ENCODE results near the gene EIF1.
"Not testable (repeated sequence)": the region's sequence is repeated elsewhere in the genome, so short reads cannot be mapped to it uniquely, and the experiment has no call there.

The EIF1 gene

GRCh38 chr17:41675157-41676057, 13.3 kb upstream of the EIF1 start:
- not testable (repeated sequence) for DNase-seq (ENCODE audit: insufficient read length, low spot score); FAIRE-seq

- DNase-seq (ENCODE audit: insufficient read length, low spot score) (no peak), FAIRE-seq (no peak)
Measured at GRCh38 chr17:41676058-41676419, 12.6 kb upstream of the EIF1 start.

DNA sequence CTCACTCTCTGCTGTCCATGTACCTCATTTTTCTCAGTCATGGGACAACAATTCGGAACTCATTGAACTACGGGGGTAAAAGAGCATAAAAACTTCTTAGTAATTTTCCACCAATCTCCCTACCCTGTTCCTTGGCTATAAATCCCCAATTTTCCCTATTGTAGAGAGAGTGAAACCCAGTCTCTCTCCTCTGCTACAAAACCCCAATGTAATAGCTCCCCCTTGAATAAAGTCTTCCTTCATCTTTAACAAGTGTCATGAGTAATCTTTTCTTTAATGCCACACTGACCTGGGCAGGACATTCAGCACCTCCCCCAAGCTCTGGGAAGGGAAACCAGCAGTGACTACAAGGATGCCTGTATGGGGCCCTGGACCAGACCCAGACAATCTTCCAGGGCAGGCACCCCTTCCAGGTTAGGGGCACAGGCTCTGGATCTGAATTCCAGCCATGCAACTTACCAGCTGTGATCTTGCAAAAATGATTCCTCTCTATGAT, 10.2 kb upstream of the EIF1 start:
- DNase-seq (ENCODE audit: insufficient read length, low spot score) (no peak), FAIRE-seq (no peak)

DNA sequence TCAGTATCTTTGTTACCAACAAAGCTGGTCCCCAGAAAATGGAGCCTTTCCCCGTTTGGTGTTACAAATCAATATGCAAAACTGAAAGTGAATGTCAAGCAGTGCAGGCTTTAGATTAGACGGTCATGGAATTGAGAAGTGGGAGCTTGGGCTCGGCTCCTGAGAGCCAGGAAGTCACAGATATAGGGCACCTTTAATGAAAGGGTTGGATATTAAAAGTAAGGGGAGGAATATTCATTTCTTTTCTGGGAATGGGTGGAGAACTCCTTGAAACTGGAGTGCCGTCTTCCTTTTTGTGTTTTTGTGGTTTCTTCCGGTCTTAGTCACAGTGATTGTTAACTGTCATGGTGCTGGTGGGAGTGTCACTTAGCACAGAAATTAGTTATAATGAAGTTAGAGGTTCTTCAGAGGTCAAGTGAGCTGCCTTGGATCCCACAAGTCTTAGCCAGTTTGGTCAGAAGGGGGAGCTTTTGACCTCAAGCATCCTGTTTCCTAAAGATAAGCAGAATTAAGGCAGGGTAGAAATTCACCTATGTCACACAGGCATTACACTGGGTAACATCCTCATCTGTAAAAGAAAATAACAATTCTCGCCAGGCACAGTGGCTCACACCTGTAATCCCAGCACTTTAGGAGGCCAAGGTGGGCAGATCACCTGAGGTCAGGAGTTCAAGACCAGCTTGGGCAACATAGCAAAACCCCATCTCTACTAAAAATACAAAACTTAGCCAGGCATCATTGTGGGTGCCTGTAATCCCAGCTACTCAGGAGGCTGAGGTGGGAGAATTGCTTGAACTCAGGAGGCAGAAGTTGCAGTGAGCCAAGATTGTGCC, 9.6 kb upstream of the EIF1 start:
- no peak for FAIRE-seq
- DNase-seq (ENCODE audit: insufficient read length, low spot score) = peak; percentile 53

DNA sequence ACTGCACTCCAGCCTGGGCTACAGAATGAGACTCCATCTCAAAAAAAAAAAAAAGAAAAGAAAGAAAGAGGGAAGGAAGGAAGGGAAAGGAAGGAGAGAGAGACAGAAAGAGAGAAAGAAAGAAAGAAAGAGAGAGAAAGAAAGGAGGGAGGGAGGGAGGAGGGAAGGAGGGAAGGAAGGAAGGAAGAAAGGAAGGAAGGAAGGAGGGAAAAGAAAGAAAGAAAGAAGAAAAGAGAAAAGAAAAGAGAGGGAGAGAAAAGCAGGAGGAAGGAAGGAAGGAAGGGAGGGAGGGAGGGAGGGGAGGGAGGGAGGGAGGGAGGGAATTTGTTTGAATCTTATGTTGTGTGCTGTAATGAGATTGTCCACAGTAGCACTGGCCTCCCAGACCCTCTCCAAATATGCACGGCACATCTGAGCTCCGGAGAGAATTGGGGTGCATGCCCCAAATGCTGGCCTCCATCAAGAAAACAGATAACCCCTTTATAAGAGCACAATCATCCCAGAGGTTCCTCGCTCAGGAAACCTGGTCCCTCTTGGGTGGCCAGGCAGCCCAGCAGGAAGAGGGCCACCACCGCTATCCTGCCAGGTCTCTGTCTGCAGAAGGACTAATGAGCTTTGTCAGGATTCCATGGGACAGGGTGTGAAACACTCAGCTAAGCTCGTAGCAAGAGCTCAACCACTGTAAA, 8.8 kb upstream of the EIF1 start:
- no peak for DNase-seq (ENCODE audit: insufficient read length, low spot score)
- no peak for FAIRE-seq

- FAIRE-seq = no peak
- no peak for DNase-seq (ENCODE audit: insufficient read length, low spot score)
Measured at GRCh38 chr17:41680426-41681040, 8.2 kb upstream of the EIF1 start.

- FAIRE-seq = no peak
- DNase-seq (ENCODE audit: insufficient read length, low spot score) = no peak
Measured at GRCh38 chr17:41681776-41682175, 6.9 kb upstream of the EIF1 start.

DNA sequence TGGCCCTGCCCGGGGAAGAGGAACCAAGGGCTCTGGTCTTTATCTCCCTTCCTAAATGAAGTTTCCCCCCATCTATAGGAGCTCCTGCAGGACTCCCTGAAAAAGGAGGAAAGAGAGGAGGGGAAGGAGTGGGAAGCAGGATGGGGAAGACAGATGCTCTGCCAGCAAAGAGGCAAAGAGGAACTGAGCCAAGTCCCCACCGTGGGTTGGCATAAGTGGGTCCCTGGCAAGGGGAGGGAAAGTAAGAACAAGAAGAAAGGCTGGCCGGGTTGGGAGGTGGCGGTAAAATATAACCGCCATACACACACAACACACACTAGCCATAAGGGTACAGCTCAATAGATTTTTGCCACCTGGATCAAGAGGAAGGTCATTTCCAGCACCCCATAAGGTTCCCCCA, 6.1 kb upstream of the EIF1 start:
- no peak for FAIRE-seq
- DNase-seq (ENCODE audit: insufficient read length, low spot score) = no peak

DNA sequence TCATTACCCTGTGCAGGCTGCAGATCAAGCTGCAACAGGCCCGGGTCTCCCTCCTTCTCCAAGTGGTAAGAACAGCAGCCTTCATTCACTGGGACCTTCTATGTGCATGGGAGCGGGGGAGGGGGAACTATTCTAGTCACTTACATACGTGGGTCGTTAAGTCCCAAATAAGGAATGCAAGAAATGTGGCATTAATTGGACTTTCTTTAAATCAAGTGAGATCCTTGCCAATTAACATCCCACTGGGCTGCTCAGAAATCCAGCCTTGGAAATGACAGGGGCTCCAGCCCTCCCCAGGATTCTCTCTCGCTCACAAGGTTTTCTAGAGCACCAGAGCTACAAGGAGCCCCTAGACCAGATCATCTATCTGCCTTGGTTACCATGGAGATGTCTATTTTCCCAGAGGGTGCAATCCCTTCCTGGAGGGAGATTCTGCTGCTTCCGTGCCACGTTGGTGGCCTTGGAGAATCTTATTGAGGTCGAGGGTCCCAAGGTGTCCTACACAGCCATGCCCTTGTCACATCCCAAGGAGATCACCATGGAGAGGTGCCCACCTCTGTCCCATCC, 5.2 kb upstream of the EIF1 start:
- DNase-seq (ENCODE audit: insufficient read length, low spot score) (no peak), FAIRE-seq (no peak)

- DNase-seq (ENCODE audit: insufficient read length, low spot score) (no peak), FAIRE-seq (no peak)
Measured at GRCh38 chr17:41684035-41684434, 4.7 kb upstream of the EIF1 start.

DNA sequence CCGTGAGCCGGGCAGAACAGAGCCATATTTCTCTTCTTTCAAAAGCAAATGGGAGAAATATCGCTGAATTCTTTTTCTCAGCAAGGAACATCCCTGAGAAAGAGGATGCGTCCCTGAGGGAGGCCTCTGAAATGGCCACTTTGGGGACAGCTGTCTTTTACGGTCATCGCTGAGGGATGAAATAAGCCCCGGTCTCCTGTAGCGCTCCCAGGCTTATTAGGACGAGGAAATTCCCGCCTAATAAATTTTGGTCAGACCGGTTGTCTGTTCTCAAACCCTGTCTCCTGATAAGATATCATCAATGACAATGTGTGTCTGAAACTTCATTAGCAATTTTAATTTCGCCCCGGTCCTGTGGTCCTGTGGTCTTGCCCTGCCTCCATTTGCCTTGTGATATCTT, 2.9 kb upstream of the EIF1 start:
- not testable (repeated sequence) for FAIRE-seq; DNase-seq (ENCODE audit: insufficient read length, low spot score)

DNA sequence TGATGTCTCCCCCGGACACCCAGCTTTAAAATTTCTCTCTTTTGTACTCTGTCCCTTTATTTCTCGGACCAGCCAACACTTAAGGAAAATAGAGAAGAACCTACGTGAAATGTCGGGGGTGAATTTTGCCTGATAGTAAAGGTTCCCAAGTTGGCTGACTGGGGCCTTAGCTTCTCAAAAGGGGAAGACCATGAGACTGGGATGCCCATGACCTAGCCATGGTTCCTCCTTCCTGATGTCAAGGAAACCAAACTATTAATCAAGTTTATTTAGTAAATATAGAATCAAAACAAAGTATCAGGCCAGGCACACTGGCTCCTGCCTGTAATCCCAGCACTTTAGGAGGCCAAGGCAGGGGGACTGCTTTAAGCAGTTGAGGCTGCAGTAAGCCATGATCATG, 2.4 kb upstream of the EIF1 start:
- no peak for FAIRE-seq
- no peak for DNase-seq (ENCODE audit: insufficient read length, low spot score)

GRCh38 chr17:41687828-41688640, 651 bp upstream of the EIF1 start:
- DNase-seq (ENCODE audit: insufficient read length, low spot score) (peak; percentile 64), FAIRE-seq (no peak)

DNA sequence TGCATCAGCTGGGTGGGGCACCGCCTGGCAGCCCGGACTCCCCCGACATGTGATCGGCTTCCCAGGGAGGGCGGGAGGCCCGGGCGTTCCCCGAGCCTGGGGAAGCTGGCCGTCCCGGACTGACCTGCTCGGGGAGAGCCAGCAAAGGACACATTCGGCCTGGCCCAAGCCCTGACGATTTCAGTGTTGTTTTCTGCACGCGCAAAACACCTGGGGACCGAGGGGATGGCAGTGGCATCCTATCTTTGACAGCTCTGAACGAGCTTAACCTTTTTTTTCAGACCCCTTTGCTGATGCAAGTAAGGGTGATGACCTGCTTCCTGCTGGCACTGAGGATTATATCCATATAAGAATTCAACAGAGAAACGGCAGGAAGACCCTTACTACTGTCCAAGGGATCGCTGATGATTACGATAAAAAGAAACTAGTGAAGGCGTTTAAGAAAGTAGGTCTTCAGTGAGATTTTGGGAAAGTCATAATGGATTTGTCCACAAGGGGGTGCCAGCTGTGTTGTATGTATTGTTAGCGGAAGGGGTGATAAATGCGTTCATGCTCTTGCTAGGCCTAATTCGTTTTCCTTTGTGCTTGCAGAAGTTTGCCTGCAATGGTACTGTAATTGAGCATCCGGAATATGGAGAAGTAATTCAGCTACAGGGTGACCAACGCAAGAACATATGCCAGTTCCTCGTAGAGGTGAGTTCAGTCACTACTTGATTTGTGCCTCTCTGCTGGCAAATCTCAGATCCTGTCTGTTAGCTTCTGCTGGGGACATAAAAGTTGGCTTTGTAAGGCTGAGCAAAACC, 1.0 kb downstream of the EIF1 start:
- no peak for FAIRE-seq
- no peak for DNase-seq (ENCODE audit: insufficient read length, low spot score)

GRCh38 chr17:41690497-41690896, 1.8 kb downstream of the EIF1 start:
- FAIRE-seq = no peak
- no peak for DNase-seq (ENCODE audit: insufficient read length, low spot score)

GRCh38 chr17:41691031-41691777, 2.5 kb downstream of the EIF1 start:
- FAIRE-seq (no peak), DNase-seq (ENCODE audit: insufficient read length, low spot score) (no peak)

DNA sequence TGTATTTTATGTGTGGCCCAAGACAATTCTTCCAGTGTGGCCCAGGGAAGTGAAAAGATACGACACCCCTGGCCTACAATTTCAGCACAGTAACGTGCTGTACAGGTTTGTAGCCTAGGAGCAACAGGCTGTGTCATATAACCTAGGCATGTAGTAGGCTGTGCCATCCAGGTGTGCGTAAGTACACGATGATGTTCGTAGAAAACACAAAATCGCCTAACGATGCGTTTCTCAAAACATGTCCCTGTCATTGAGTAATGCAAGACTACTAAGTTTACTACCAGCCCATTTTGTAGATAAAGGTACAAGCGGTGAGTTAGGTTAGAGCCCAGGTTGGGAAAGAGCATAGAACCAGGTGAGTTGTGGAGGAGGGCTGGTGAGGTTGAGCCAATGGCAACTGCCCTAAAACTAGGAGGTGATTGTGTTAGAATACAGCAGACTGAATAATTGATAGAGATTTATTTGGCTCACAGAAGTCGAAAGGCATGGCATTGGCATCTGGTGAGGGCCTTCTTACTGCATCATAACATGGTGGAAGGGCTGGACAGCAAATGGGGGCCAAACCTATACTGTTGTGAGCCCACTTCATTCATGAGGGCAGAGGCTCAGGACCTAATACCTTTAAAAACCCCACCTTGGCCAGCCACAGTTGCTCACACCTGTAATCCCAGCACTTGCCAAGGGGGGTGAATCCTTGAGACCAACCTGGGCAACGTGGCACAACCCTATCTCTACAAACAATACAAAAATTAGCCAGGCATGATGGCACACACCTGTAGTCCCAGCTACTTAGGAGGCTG, 4.2 kb downstream of the EIF1 start:
- FAIRE-seq (peak; percentile 51), DNase-seq (ENCODE audit: insufficient read length, low spot score) (no peak)

Measured in HTR-8/SVneo (cell line).